ENCODE data around the gene CD83.

The CD83 gene

DNA sequence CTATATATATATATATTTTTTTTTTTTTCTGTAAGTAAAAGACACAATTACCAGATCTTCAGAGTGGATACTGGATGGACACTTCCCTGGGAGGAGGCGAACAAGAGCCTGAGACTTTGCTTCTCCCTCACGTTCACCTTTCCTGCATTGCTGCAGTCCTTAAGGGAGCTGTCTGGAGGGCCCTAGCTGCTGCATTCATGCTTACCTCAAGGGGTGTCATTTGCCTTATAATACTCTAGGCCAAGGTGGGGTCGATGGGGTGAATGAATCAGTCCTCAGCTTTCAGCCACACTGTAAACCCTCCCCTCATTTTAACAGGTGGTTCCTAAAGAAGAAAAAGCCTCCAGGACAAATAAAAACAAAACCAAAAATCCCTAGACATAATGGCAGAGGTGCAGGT lies 34.8 kb upstream of the CD83 start:
- TF ChIP-seq CTCF (IDR thresholded peaks at IDR 0.05; ENCODE audit: control insufficient read depth, insufficient read depth, low read depth, low read length, missing control alignments), result no peak
- DNase-seq (ENCODE audit: low read depth), result no peak
- no peak overlapping the region for H3K4me3 ChIP-seq (ENCODE audit: control insufficient read depth, low read depth, low read length)

- TF ChIP-seq CTCF (IDR thresholded peaks at IDR 0.05; ENCODE audit: control insufficient read depth, insufficient read depth, low read depth, low read length, missing control alignments), result no peak
- no peak overlapping the region for H3K4me3 ChIP-seq (ENCODE audit: control insufficient read depth, low read depth, low read length)
- no peak for DNase-seq (ENCODE audit: low read depth)
These were observed 34.3 kb upstream of the CD83 start for GRCh38 chr6:14083262-14083661.

DNA sequence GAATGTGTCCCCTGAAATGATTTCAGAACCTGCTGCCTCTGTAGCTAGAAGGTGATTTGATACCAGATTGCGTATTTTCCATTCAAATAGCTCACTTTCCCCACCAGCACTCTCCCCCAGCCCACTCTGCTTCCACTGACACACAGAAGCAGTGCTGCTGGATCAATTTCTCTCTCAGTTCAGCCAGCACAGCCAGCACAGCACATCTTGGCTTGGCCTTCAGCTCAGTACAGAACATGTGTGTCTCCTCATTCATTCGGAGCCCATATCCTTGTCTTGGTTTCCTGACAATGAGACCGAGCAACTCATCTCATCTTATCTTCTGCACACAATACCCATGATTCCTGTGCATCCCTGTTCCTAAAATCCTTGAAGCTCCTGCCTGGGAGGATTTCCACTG lies 33.8 kb upstream of the CD83 start:
- TF ChIP-seq CTCF (IDR thresholded peaks at IDR 0.05; ENCODE audit: control insufficient read depth, insufficient read depth, low read depth, low read length, missing control alignments), result no peak
- DNase-seq (ENCODE audit: low read depth), result no peak
- H3K4me3 ChIP-seq (ENCODE audit: control insufficient read depth, low read depth, low read length), result no peak overlapping the region

GRCh38 chr6:14084388-14084787 lies 33.2 kb upstream of the CD83 start:
- no peak for DNase-seq (ENCODE audit: low read depth)
- H3K4me3 ChIP-seq (ENCODE audit: control insufficient read depth, low read depth, low read length), result no peak overlapping the region
- no peak for TF ChIP-seq CTCF (IDR thresholded peaks at IDR 0.05; ENCODE audit: control insufficient read depth, insufficient read depth, low read depth, low read length, missing control alignments)

- no peak overlapping the region for H3K4me3 ChIP-seq (ENCODE audit: control insufficient read depth, low read depth, low read length)
- no peak for DNase-seq (ENCODE audit: low read depth)
- TF ChIP-seq CTCF (IDR thresholded peaks at IDR 0.05; ENCODE audit: control insufficient read depth, insufficient read depth, low read depth, low read length, missing control alignments), result no peak
These were observed 32.3 kb upstream of the CD83 start for GRCh38 chr6:14085176-14085787.

DNA sequence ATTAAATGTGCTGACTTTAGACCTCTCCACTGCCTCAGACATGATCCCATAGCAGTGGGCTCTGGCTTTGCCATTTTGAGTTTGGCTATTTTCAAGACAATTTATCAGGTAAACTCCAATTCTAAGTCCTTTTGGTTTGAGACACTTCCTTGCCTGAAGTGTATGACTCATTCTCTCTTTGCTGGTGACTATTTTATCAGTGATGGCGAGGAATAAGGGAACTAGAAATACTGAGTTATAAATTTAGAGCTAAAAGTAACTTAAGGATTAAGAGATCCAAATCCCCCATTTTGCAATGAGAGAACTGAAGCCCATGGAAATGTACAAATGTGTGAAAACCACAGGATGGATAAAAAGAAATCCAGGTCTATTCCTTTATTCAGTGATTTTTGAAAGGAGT lies 30.9 kb upstream of the CD83 start:
- no peak for DNase-seq (ENCODE audit: low read depth)
- TF ChIP-seq CTCF (IDR thresholded peaks at IDR 0.05; ENCODE audit: control insufficient read depth, insufficient read depth, low read depth, low read length, missing control alignments), result no peak
- H3K4me3 ChIP-seq (ENCODE audit: control insufficient read depth, low read depth, low read length), result no peak overlapping the region

Measured in AG09309 (cell line).